MM.1S (cell line): ENCODE data around the gene ANKMY1.

Experiments
- DNase-seq: peaks from one replicate; pipeline ENCODE4 v3.0.0-alpha.2; 2015
- H2AFZ ChIP-seq: fragments of 300-600 bp; sonication (generic); 2 replicates; pipeline ENCODE4 v1.6.0; 2016; ENCODE audit warnings: antibody characterized with exemption, low read length
- H3F3A ChIP-seq: fragments of 300-600 bp; sonication (generic); 2 replicates; pipeline ENCODE4 v1.6.1; 2016; ENCODE audit warnings: mild to moderate bottlenecking, antibody characterized with exemption, low read length, moderate library complexity, mixed read lengths; ENCODE audit not compliant: insufficient read depth
- H3K27ac ChIP-seq: fragments of 300-600 bp; sonication (generic); 2 replicates; pipeline ENCODE4 v1.5.1; 2016; ENCODE audit warnings: mild to moderate bottlenecking, low read length
- H3K27me3 ChIP-seq: fragments of 300-600 bp; sonication (generic); replicated peaks from 2 replicates; pipeline ENCODE4 v1.6.0; 2016; ENCODE audit warnings: low read length; ENCODE audit not compliant: insufficient read depth
- H3K36me3 ChIP-seq: fragments of 300-600 bp; sonication (generic); replicated peaks from 2 replicates; pipeline ENCODE4 v1.6.1; 2016; ENCODE audit warnings: mild to moderate bottlenecking, low read length, mixed read lengths; ENCODE audit not compliant: insufficient read depth
- H3K4me1 ChIP-seq: fragments of 300-600 bp; sonication (generic); 2 replicates; pipeline ENCODE4 v1.6.1; 2016; ENCODE audit warnings: low read length, mixed read lengths
- H3K4me2 ChIP-seq: fragments of 300-600 bp; sonication (generic); 2 replicates; pipeline ENCODE4 v1.6.0; 2016; ENCODE audit warnings: low read depth, low read length
- H3K4me3 ChIP-seq: fragments of 300-600 bp; sonication (generic); 2 replicates; pipeline ENCODE4 v1.5.1; 2016; ENCODE audit warnings: low read length, mixed read lengths
- H3K79me2 ChIP-seq: fragments of 300-600 bp; sonication (generic); 2 replicates; pipeline ENCODE4 v1.6.1; 2016; ENCODE audit warnings: mixed run types, low read length, mixed read lengths
- H3K9ac ChIP-seq: fragments of 300-600 bp; sonication (generic); 2 replicates; pipeline ENCODE4 v1.6.1; 2016; ENCODE audit warnings: low read length, mixed read lengths
- H3K9me2 ChIP-seq: fragments of 300-600 bp; sonication (generic); replicated peaks from 2 replicates; pipeline ENCODE4 v1.6.1; 2016; ENCODE audit warnings: mild to moderate bottlenecking, low read length, mixed read lengths; ENCODE audit not compliant: insufficient read depth
- H3K9me3 ChIP-seq: fragments of 300-600 bp; sonication (generic); replicated peaks from 2 replicates; pipeline ENCODE4 v1.6.1; 2016; ENCODE audit warnings: mild to moderate bottlenecking, low read length, mixed read lengths; ENCODE audit not compliant: insufficient read depth
- H4K20me1 ChIP-seq: fragments of 300-600 bp; sonication (generic); 2 replicates; pipeline ENCODE4 v1.6.1; 2016; ENCODE audit warnings: mild to moderate bottlenecking, low read length, moderate library complexity, mixed read lengths; ENCODE audit not compliant: insufficient read depth
- CTCF ChIP-seq: fragments of 300-600 bp; sonication (generic); IDR thresholded peaks from 2 replicates; pipeline ENCODE4 v1.5.1; 2016; ENCODE audit warnings: antibody characterized with exemption, low read length, mixed read lengths
- EZH2 ChIP-seq: fragments of 300-600 bp; sonication (generic); optimal IDR thresholded peaks from 2 replicates; pipeline ENCODE3; 2017; ENCODE audit warnings: low read depth, mild to moderate bottlenecking, antibody characterized with exemption, low read length, mixed read lengths
- EZH2phosphoT487 ChIP-seq: fragments of 300-600 bp; sonication (generic); IDR thresholded peaks from 2 replicates; pipeline ENCODE4 v1.6.1; 2018; ENCODE audit warnings: antibody characterized with exemption, low read length

ANKMY1 gene

GRCh38 chr2:240463866-240464481 lies 93.8 kb downstream of the ANKMY1 start:
- Histone ChIP-seq H3K36me3 (no peaks in the 10 kb centered on the region), H3K4me3 (no peak overlapping the region), H3K79me2 (no peaks in the 10 kb centered on the region), H3K9ac (no peak overlapping the region), H3K27ac (no peak overlapping the region), H3K4me2 (no peak overlapping the region), H3F3A (no peaks in the 10 kb centered on the region), H3K27me3 (no peaks in the 10 kb centered on the region), H3K9me3 (no peaks in the 10 kb centered on the region), H4K20me1 (no peaks in the 10 kb centered on the region), H3K4me1 (no peaks in the 10 kb centered on the region), H2AFZ (no peak overlapping the region), H3K9me2 (no peaks in the 10 kb centered on the region)
- no peak for DNase-seq
- TF ChIP-seq CTCF (no peak), EZH2phosphoT487 (no peak), EZH2 (no peak)

GRCh38 chr2:240463274-240463865 lies 94.4 kb downstream of the ANKMY1 start:
- Histone ChIP-seq H3K4me1 (no peaks in the 10 kb centered on the region), H3K4me3 (no peak overlapping the region), H3K9me2 (no peaks in the 10 kb centered on the region), H3K36me3 (no peaks in the 10 kb centered on the region), H2AFZ (no peak overlapping the region), H3K27ac (no peak overlapping the region), H3K27me3 (no peaks in the 10 kb centered on the region), H3K9ac (no peak overlapping the region), H3K9me3 (no peaks in the 10 kb centered on the region), H3K4me2 (no peak overlapping the region), H4K20me1 (no peaks in the 10 kb centered on the region), H3K79me2 (no peaks in the 10 kb centered on the region), H3F3A (no peaks in the 10 kb centered on the region)
- no peak for DNase-seq
- no peak for TF ChIP-seq EZH2
- no peak for TF ChIP-seq EZH2phosphoT487
- no peak for TF ChIP-seq CTCF

- Histone ChIP-seq H3K4me3 (no peak overlapping the region), H3K9ac (no peak overlapping the region), H3K27ac (no peak overlapping the region), H3K4me1 (no peaks in the 10 kb centered on the region), H2AFZ (no peak overlapping the region), H4K20me1 (no peaks in the 10 kb centered on the region), H3K9me2 (no peaks in the 10 kb centered on the region), H3K27me3 (no peaks in the 10 kb centered on the region), H3K9me3 (no peaks in the 10 kb centered on the region), H3K36me3 (no peaks in the 10 kb centered on the region), H3K79me2 (no peaks in the 10 kb centered on the region), H3K4me2 (no peak overlapping the region), H3F3A (no peaks in the 10 kb centered on the region)
- no peak for DNase-seq
- TF ChIP-seq EZH2phosphoT487 (no peak), EZH2 (no peak), CTCF (no peak)
Observed at GRCh38 chr2:240462707-240463273, 95.0 kb downstream of the ANKMY1 start.
